ENCODE results near the gene FAM13A. TPM values are rescaled to one million over a fixed set of nuclear protein-coding genes. Genes with fewer than 3 reads are reported as not detected.
A peak's percentile ranks its signal among the peaks of the same experiment; 100 is the strongest.

The FAM13A gene
- polyA plus RNA-seq, 1 experiment = 9.5 TPM

DNA sequence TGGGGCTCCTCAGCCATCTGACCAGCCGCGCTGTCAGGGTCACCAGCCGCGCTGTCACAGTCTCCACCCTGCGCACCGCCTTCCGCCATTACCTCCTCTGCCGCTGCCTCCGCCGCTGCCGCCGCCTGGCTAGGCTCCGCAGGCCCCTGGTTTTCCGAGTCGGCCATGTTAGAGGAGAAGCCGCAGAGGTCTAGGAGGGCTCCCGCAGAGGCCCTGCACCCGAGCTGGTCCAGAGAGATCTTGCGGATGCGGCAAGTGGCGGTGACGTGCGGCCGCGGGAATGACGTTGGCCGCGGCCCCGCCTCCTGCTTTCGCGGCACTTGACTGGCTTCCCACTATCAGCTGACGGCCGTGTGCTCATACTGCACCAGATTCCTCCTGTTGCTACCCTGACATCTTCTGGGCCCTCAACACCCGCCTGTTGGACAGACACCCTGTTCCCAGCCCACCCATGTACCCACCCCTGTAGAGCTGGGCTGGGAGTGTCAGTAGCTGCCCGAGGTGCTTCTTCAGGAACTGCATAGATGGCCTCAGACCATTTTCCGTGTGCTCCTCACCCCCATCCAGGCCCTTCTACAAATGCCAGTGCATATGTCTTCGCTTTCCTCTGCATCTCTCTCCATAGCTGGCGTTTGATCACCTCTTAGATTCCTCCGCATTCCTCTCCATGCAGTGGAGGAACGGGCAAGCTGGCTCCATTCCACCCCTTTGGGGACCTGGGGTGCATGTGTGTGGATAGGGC is 359.2 kb downstream of the FAM13A start, which contains the start of gene NAP1L5:
Gene NAP1L5, minus strand, starts transcription at position 242 of the 742 bp plus-strand sequence. Its CDS starts 75 bp downstream, at position 167.
- DNase-seq (ENCODE audit: low read depth) = no peak
- Histone ChIP-seq H3K27me3 (ENCODE audit: control insufficient read depth, insufficient read depth, low read length) (no peaks in the 10 kb centered on the region), H3K4me3 (ENCODE audit: low read depth, low read length) (peak within 1 kb of the TSS; percentile 68), H3K36me3 (ENCODE audit: control insufficient read depth, insufficient read depth, low read length) (no peaks in the 10 kb centered on the region)
- ChIA-PET CTCF (interaction anchor here (1.2 to 2.7 kb wide), 4 partner anchors 8 to 326 kb away, joined by 3 to 22 read pairs (median 8); no protein-coding TSS in a partner anchor), POLR2A (no interaction called here)
- TF ChIP-seq, protein P1, sequence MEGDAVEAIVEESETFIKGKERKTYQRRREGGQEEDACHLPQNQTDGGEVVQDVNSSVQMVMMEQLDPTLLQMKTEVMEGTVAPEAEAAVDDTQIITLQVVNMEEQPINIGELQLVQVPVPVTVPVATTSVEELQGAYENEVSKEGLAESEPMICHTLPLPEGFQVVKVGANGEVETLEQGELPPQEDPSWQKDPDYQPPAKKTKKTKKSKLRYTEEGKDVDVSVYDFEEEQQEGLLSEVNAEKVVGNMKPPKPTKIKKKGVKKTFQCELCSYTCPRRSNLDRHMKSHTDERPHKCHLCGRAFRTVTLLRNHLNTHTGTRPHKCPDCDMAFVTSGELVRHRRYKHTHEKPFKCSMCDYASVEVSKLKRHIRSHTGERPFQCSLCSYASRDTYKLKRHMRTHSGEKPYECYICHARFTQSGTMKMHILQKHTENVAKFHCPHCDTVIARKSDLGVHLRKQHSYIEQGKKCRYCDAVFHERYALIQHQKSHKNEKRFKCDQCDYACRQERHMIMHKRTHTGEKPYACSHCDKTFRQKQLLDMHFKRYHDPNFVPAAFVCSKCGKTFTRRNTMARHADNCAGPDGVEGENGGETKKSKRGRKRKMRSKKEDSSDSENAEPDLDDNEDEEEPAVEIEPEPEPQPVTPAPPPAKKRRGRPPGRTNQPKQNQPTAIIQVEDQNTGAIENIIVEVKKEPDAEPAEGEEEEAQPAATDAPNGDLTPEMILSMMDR (IDR thresholded peaks at IDR 0.05; ENCODE audit: insufficient read depth, low read depth, low read length) = no peak

DNA sequence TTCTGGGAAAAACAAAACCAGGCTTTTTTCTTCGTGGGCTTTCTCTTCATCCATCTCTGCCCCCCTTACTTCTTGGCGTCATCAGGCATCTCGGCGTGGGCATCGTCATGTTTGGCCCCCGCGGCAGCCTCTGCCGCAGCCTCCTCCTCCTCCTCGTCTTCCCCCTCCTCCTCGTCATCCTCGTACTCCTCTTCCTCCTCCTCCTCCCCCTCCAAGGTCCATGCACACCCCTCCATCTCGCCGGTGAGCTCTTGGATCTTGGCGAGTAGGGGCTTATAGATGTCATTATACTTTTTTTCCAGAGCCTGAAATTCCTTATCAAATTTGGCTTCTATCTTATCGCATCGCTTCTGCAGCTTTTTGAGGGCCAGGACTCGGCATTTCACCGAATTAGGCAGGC is 359.8 kb downstream of the FAM13A start:
- Histone ChIP-seq H3K4me3 (ENCODE audit: low read depth, low read length) (peak overlapping the region; percentile 68), H3K36me3 (ENCODE audit: control insufficient read depth, insufficient read depth, low read length) (no peaks in the 10 kb centered on the region), H3K27me3 (ENCODE audit: control insufficient read depth, insufficient read depth, low read length) (no peaks in the 10 kb centered on the region)
- ChIA-PET CTCF (interaction anchor here (1.2 to 2.7 kb wide), 4 partner anchors 9 to 326 kb away, joined by 3 to 22 read pairs (median 8); no protein-coding TSS in a partner anchor), POLR2A (no interaction called here)
- no peak for DNase-seq (ENCODE audit: low read depth)
- TF ChIP-seq, protein P1 (IDR thresholded peaks at IDR 0.05; ENCODE audit: insufficient read depth, low read depth, low read length) = no peak

DNA sequence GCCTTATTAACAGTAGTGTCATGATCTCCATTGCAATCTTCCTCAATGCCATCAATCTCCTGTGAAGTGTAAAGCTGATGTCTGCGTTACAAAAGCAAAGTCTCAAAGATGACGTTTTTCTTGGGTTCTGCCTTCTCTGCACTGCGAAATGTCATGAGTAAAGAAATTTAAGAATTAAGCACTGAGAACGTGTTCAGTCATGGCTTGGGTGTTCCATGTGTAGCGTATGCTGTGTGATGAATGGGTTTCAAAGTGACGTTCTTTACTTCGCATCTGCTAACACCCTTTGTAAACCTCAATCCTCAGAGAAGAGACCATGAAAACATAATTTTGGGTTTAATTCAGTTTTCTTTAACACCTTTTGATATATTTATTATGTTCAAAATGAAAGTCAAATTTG is 360.4 kb downstream of the FAM13A start:
- no peak for DNase-seq (ENCODE audit: low read depth)
- Histone ChIP-seq H3K4me3 (ENCODE audit: low read depth, low read length) (peak overlapping the region; percentile 68), H3K36me3 (ENCODE audit: control insufficient read depth, insufficient read depth, low read length) (no peaks in the 10 kb centered on the region), H3K27me3 (ENCODE audit: control insufficient read depth, insufficient read depth, low read length) (no peaks in the 10 kb centered on the region)
- TF ChIP-seq, protein P1 (IDR thresholded peaks at IDR 0.05; ENCODE audit: insufficient read depth, low read depth, low read length) = no peak
- ChIA-PET CTCF (interaction anchor here (1.0 to 2.7 kb wide), 5 partner anchors 9 to 327 kb away, joined by 3 to 22 read pairs (median 5); no protein-coding TSS in a partner anchor), POLR2A (no interaction called here)

DNA sequence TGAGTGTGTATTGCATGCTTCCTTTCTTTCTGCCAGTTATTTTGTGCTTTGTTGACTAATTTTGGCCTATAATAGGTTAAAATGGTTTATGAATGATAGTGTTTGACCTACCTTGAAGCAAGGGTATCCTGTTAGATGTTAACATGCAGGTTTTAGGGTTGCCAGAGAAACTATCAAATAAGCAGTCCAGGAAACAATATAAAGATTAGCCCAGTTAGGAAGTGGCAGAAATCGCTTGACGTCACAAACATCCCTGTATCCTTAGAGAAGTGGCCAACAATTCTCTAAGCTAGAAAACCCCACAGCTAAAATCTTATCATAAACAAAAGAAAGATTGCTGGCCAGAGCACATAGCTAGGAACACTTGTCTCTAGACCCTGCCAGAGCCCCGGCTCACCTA is 363.2 kb downstream of the FAM13A start:
- ChIA-PET POLR2A (no interaction called here), CTCF (interaction anchor here (1.1 to 1.5 kb wide), 2 partner anchors 20 to 162 kb away, joined by 3 read pairs; no protein-coding TSS in a partner anchor)
- Histone ChIP-seq H3K27me3 (ENCODE audit: control insufficient read depth, insufficient read depth, low read length) (no peaks in the 10 kb centered on the region), H3K4me3 (ENCODE audit: low read depth, low read length) (no peak overlapping the region), H3K36me3 (ENCODE audit: control insufficient read depth, insufficient read depth, low read length) (no peaks in the 10 kb centered on the region)
- DNase-seq (ENCODE audit: low read depth) = no peak
- TF ChIP-seq, protein P1 (IDR thresholded peaks at IDR 0.05; ENCODE audit: insufficient read depth, low read depth, low read length) = no peak

DNA sequence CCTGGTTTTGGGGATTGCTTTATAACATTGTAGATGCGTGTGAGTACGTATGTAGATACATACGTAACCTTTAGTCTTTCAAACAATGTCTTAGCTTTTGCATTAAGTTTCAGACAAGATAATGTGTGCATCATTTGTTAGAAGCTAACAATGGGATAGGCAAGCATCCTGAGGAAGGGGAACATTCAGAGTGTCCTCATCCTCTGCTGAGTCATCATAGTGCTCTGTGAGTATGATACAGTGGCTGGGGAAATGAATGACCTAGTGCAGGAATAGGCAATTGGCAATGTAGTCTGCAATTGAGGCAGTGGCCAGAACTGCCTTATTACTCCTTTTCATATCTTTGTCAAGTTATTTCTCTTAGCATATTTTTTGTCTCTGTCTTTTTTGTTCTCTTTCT is 366.6 kb downstream of the FAM13A start:
- DNase-seq (ENCODE audit: low read depth) = no peak
- Histone ChIP-seq H3K36me3 (ENCODE audit: control insufficient read depth, insufficient read depth, low read length) (no peaks in the 10 kb centered on the region; the same call in 1 of the 2 replicates), H3K4me3 (ENCODE audit: low read depth, low read length) (no peak overlapping the region), H3K27me3 (ENCODE audit: control insufficient read depth, insufficient read depth, low read length) (no peaks in the 10 kb centered on the region)
- TF ChIP-seq, protein P1 (IDR thresholded peaks at IDR 0.05; ENCODE audit: insufficient read depth, low read depth, low read length) = no peak
- CTCF ChIA-PET = interaction anchor here (1.0 to 2.0 kb wide), 4 partner anchors 13 to 151 kb away, joined by 3 to 7 read pairs (median 4); no protein-coding TSS in a partner anchor
- POLR2A ChIA-PET = interaction anchor here (0.6 kb wide), 1 partner anchor 12 kb away, joined by 3 read pairs; no protein-coding TSS in a partner anchor

All from BJ (cell line).